GM23338 (cell line): ENCODE measurements around the gene GNAI2. TPM values are rescaled to one million over a fixed set of nuclear protein-coding genes. Genes with fewer than 3 reads are reported as not detected.
A peak's percentile ranks its signal among the peaks of the same experiment; 100 is the strongest.
"Not testable (repeated sequence)": the region's sequence is repeated elsewhere in the genome, so short reads cannot be mapped to it uniquely, and the experiment has no call there.

Experiments
- ATAC-seq: fragments of 200-7000 bp; cut with Tn5 transposase; 3 replicates; pipeline ENCODE4 v1.9.1; 2020
- DNase-seq: peaks from one replicate; pipeline ENCODE4 v3.0.0-alpha.2; 2015; ENCODE audit warnings: low spot score
- H2AFZ ChIP-seq: fragments of 200-600 bp; sonication (generic); 2 replicates; pipeline ENCODE4 v1.8.0; 2016; ENCODE audit warnings: antibody characterized with exemption, mild to moderate bottlenecking, moderate library complexity
- H3F3A ChIP-seq: fragments of 200-600 bp; sonication (generic); replicated peaks from 2 replicates; pipeline ENCODE4 v1.8.0; 2017; ENCODE audit warnings: antibody characterized with exemption, mixed run types, low read depth
- H3K27ac ChIP-seq: fragments of 200-600 bp; sonication (generic); 2 replicates; pipeline ENCODE4 v1.6.1; 2016; ENCODE audit warnings: low read depth
- H3K27me3 ChIP-seq: fragments of 200-600 bp; sonication (generic); 2 replicates; pipeline ENCODE4 v1.8.0; 2016; ENCODE audit warnings: mild to moderate bottlenecking, mixed run types, moderate library complexity; ENCODE audit not compliant: insufficient read depth
- H3K36me3 ChIP-seq: fragments of 200-600 bp; sonication (generic); 2 replicates; pipeline ENCODE4 v1.8.0; 2016; ENCODE audit warnings: mild to moderate bottlenecking; ENCODE audit not compliant: insufficient read depth
- H3K4me1 ChIP-seq: fragments of 200-600 bp; sonication (generic); 2 replicates; pipeline ENCODE4 v1.8.0; 2016; ENCODE audit warnings: mild to moderate bottlenecking, moderate library complexity; ENCODE audit not compliant: insufficient read depth
- H3K4me2 ChIP-seq: fragments of 200-600 bp; sonication (generic); 2 replicates; pipeline ENCODE4 v1.7.1; 2017; ENCODE audit warnings: mixed run types
- H3K4me3 ChIP-seq: fragments of 200-600 bp; sonication (generic); 2 replicates; pipeline ENCODE4 v1.6.1; 2016; ENCODE audit warnings: mixed run types
- H3K79me2 ChIP-seq: fragments of 200-600 bp; sonication (generic); replicated peaks from 2 replicates; pipeline ENCODE4 v1.8.0; 2017; ENCODE audit warnings: mild to moderate bottlenecking; ENCODE audit not compliant: insufficient read depth
- H3K9me2 ChIP-seq: fragments of 200-600 bp; sonication (generic); 2 replicates; pipeline ENCODE4 v1.8.0; 2017; ENCODE audit not compliant: insufficient read depth
- H4K20me1 ChIP-seq: fragments of 200-600 bp; sonication (generic); replicated peaks from 2 replicates; pipeline ENCODE4 v1.8.0; 2017; ENCODE audit warnings: mild to moderate bottlenecking; ENCODE audit not compliant: insufficient read depth
- H3K27ac Mint-ChIP-seq: 2 replicates; pipeline ENCODE4 v1.8.0; 2020; ENCODE audit warnings: inconsistent platforms, mild to moderate bottlenecking, moderate library complexity, mixed read lengths
- H3K27me3 Mint-ChIP-seq: 3 replicates; pipeline ENCODE4 v1.8.0; 2022; ENCODE audit warnings: low read depth, mild to moderate bottlenecking, moderate library complexity, mixed read lengths, inconsistent platforms; ENCODE audit not compliant: insufficient read depth, poor library complexity
- H3K36me3 Mint-ChIP-seq: 3 replicates; pipeline ENCODE4 v1.8.0; 2021; ENCODE audit warnings: low read depth, mild to moderate bottlenecking, inconsistent platforms, moderate library complexity, mixed read lengths
- H3K4me1 Mint-ChIP-seq: 3 replicates; pipeline ENCODE4 v1.8.0; 2020; ENCODE audit warnings: mild to moderate bottlenecking, inconsistent platforms, mixed read lengths
- H3K4me3 Mint-ChIP-seq: 3 replicates; pipeline ENCODE4 v1.8.0; 2021; ENCODE audit warnings: moderate library complexity, mild to moderate bottlenecking, inconsistent platforms, mixed read lengths
- H3K9me3 Mint-ChIP-seq: 3 replicates; pipeline ENCODE4 v1.8.0; 2020; ENCODE audit warnings: moderate library complexity, mild to moderate bottlenecking, inconsistent platforms, mixed read lengths
- CREB1 ChIP-seq: fragments of 250-450 bp; sonication (Bioruptor Pico); IDR thresholded peaks from 2 replicates; pipeline ENCODE4 v1.5.0; 2020; ENCODE audit warnings: low read depth, mild to moderate bottlenecking, moderate library complexity
- EZH2 ChIP-seq: fragments of 200-600 bp; sonication (generic); IDR thresholded peaks from one replicate; pipeline ENCODE4 v1.8.0; 2017; ENCODE audit warnings: antibody characterized with exemption, mild to moderate bottlenecking, low read depth; ENCODE audit not compliant: unreplicated experiment
- POLR2AphosphoS5 ChIP-seq: IDR thresholded peaks from 2 replicates; pipeline ENCODE4 v1.6.1; 2016; ENCODE audit warnings: antibody characterized with exemption, low read depth
- STAT1 ChIP-seq: IDR thresholded peaks from one replicate; pipeline ENCODE4 v1.6.1; 2016; ENCODE audit warnings: antibody characterized with exemption; ENCODE audit not compliant: unreplicated experiment
- polyA plus RNA-seq: library from polyadenylated mRNA; unstranded; fragments of >200 nt; fragmentation: Nextera tagmentation; extraction: Ambion mirVana; gene quantifications from 2 replicates; pipeline ENCODE4 v1.2.1, GENCODE V29; 2016
- total RNA-seq: library from RNA; depleted of rRNA; stranded (reverse); fragments of >200 nt; shearing (Covaris generic); gene quantifications from 2 replicates; pipeline ENCODE4 v1.2.3, GENCODE V29; 2014
- TF ChIP-seq, protein P1 (sequence below), 2 experiments: fragments of 200-600 bp in 1 of 2; sonication (generic) in 1 of 2; conservative IDR thresholded peaks; 2 replicates each; pipeline versions ENCODE4 v1.5.1 to v1.6.1; 2016 to 2017; ENCODE audit warnings: antibody characterized with exemption in 2 of 2, low read depth in 2 of 2, mild to moderate bottlenecking in 2 of 2, moderate library complexity in 1 of 2
- TF ChIP-seq, protein P2 (sequence below): IDR thresholded peaks from 2 replicates; pipeline ENCODE4 v1.6.1; 2016; ENCODE audit warnings: antibody characterized with exemption

GNAI2 gene
- total and polyA plus RNA-seq, 2 experiments from 2014 or later, result 138 to 153 TPM

DNA sequence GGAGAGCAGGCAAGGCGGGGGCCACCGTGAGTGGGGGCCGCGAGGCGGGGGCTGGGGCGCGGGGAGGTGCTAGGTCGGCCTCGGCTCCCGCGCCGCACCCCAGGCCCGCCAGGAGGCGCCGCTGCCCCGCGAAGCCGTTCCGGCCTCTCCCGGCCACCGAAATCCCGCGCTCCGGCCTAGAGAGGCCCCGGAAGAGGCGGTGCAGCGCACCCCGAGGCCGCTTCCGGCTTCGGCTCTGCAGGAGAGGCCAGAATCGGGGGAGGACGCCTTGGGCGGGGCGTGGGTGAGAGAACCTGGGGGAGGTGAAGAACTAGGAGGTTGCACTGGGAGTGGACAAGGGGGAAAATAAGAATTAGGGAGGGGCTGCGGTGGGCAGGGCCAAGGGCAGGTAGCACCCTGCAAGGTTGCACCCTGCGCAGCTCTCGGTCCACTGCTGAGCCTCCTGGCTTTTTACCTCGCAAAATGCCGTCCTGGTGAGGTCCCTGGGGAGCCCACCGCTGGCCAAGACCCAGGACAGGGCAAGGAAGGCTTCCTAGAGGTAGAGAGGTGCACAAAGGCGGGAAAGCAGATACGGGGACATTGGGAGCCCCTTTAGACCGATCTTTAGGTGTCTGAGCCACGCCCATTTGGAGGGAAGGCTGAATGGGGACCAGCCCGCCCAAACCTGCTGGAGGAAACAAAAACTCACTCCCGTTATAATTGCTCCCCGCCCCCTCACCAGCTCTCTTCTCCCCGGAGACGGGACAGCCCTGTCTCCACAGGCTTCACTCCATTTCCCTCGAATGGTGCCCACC is 8.4 kb upstream of the GNAI2 start:
- Mint-ChIP-seq H3K4me3 (peak overlapping the region; percentile 85), H3K36me3 (no peaks in the 10 kb centered on the region; the same call in 2 of the 3 replicates), H3K27ac (peak overlapping the region; percentile 96), H3K27me3 (peaks cover 34% of the 10 kb centered on the region), H3K9me3 (no peaks in the 10 kb centered on the region), H3K4me1 (peaks cover 21% of the 10 kb centered on the region)
- Histone ChIP-seq H3F3A (peaks cover 12% of the 10 kb centered on the region), H3K9me2 (no peaks in the 10 kb centered on the region), H4K20me1 (no peaks in the 10 kb centered on the region), H3K27me3 (peaks cover 4% of the 10 kb centered on the region), H3K27ac (peak overlapping the region; percentile 96), H3K4me2 (peak overlapping the region; percentile 81), H2AFZ (peak overlapping the region; percentile 100), H3K79me2 (0 out of 2 replicates have a peak, but pooled peaks cover 6% of the 10 kb centered on the region), H3K4me3 (peak overlapping the region; percentile 90), H3K36me3 (no peaks in the 10 kb centered on the region), H3K4me1 (peaks cover 16% of the 10 kb centered on the region)
- ATAC-seq (peak; percentile 79), DNase-seq (peak; percentile 97)
- TF ChIP-seq CREB1 (peak; percentile 37; the same call in 1 of the 2 replicates), EZH2 (no peak), STAT1 (no peak), POLR2AphosphoS5 (peak; percentile 56)
- TF ChIP-seq, protein P1, sequence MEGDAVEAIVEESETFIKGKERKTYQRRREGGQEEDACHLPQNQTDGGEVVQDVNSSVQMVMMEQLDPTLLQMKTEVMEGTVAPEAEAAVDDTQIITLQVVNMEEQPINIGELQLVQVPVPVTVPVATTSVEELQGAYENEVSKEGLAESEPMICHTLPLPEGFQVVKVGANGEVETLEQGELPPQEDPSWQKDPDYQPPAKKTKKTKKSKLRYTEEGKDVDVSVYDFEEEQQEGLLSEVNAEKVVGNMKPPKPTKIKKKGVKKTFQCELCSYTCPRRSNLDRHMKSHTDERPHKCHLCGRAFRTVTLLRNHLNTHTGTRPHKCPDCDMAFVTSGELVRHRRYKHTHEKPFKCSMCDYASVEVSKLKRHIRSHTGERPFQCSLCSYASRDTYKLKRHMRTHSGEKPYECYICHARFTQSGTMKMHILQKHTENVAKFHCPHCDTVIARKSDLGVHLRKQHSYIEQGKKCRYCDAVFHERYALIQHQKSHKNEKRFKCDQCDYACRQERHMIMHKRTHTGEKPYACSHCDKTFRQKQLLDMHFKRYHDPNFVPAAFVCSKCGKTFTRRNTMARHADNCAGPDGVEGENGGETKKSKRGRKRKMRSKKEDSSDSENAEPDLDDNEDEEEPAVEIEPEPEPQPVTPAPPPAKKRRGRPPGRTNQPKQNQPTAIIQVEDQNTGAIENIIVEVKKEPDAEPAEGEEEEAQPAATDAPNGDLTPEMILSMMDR (conservative IDR thresholded peaks at IDR 0.05; ENCODE audit: low read depth in 2 of 2), result peak; percentile 51 to 86
- TF ChIP-seq, protein P2, sequence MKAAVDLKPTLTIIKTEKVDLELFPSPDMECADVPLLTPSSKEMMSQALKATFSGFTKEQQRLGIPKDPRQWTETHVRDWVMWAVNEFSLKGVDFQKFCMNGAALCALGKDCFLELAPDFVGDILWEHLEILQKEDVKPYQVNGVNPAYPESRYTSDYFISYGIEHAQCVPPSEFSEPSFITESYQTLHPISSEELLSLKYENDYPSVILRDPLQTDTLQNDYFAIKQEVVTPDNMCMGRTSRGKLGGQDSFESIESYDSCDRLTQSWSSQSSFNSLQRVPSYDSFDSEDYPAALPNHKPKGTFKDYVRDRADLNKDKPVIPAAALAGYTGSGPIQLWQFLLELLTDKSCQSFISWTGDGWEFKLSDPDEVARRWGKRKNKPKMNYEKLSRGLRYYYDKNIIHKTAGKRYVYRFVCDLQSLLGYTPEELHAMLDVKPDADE, result peak; percentile 72

GRCh38 chr3:50228184-50228763 is 7.7 kb upstream of the GNAI2 start:
- Histone ChIP-seq H3K4me1 (peaks cover 16% of the 10 kb centered on the region), H3K4me3 (peak overlapping the region; percentile 90), H3K27ac (peak overlapping the region; percentile 96; the same call in 1 of the 2 replicates), H2AFZ (0 out of 2 replicates have a peak overlapping the region, but pooled peaks have one; percentile 89), H3K4me2 (peak overlapping the region; percentile 81), H3F3A (peaks cover 12% of the 10 kb centered on the region)
- peaks cover 24% of the 10 kb centered on the region for H3K4me1 Mint-ChIP-seq
- peak overlapping the region; percentile 96 for H3K27ac Mint-ChIP-seq
- peaks cover 37% of the 10 kb centered on the region for H3K27me3 Mint-ChIP-seq
- H3K9me2 ChIP-seq, DNase-seq, ATAC-seq, H4K20me1 ChIP-seq, H3K36me3 ChIP-seq, H3K79me2 ChIP-seq, H3K36me3 Mint-ChIP-seq, H3K9me3 Mint-ChIP-seq, H3K27me3 ChIP-seq: not testable (repeated sequence)
- H3K4me3 Mint-ChIP-seq, result peak overlapping the region; percentile 85
